Uterus (tissue), 2 donors: ENCODE data around the gene TNNI3.

ENCODE experiments used
- POLR2A ChIP-seq, 2 donors: fragments of 450-650 bp; IDR thresholded peaks; one replicate each; pipeline ENCODE4 v1.6.1; 2016; ENCODE audit warnings: antibody characterized with exemption in 2 of 2, mild to moderate bottlenecking in 1 of 2, moderate library complexity in 1 of 2
- TF ChIP-seq, protein P1 (sequence below), 4 experiments: fragments of 200-600 bp in 2 of 4; fragments of 450-650 bp in 2 of 4; sonication (generic) in 2 of 4; IDR thresholded peaks; one replicate each; pipeline ENCODE4 v1.5.1; 2016 to 2019; ENCODE audit warnings: antibody characterized with exemption in 4 of 4, mild to moderate bottlenecking in 2 of 4, moderate library complexity in 1 of 4

DNA sequence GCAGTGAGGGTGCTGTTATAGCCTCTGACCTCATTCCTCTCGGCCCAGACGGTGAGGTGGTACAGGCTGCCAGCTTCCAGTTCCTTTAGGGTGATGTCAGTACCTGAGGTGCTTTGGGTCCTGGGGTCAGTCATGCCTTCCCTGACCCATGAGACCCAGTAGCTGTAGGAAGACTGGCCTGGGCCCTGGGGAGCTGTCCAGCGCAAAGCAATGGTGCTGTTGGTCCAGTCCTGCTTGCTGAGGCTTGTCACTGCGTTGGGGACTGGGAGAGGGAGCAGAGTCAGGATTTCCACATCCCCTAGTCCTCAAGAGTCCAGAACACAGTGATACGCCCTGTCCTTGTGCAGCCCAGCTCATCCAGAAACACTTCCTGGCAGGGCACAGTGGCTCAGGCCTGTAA, 41.1 kb upstream of the TNNI3 start:
- TF ChIP-seq, protein P1, sequence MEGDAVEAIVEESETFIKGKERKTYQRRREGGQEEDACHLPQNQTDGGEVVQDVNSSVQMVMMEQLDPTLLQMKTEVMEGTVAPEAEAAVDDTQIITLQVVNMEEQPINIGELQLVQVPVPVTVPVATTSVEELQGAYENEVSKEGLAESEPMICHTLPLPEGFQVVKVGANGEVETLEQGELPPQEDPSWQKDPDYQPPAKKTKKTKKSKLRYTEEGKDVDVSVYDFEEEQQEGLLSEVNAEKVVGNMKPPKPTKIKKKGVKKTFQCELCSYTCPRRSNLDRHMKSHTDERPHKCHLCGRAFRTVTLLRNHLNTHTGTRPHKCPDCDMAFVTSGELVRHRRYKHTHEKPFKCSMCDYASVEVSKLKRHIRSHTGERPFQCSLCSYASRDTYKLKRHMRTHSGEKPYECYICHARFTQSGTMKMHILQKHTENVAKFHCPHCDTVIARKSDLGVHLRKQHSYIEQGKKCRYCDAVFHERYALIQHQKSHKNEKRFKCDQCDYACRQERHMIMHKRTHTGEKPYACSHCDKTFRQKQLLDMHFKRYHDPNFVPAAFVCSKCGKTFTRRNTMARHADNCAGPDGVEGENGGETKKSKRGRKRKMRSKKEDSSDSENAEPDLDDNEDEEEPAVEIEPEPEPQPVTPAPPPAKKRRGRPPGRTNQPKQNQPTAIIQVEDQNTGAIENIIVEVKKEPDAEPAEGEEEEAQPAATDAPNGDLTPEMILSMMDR (IDR thresholded peaks at IDR 0.05): no peak
- no peak for TF ChIP-seq POLR2A (IDR thresholded peaks at IDR 0.05)
